HG02884 (cell line): ENCODE data around the gene IL15RA.
"Not testable (repeated sequence)": the region's sequence is repeated elsewhere in the genome, so short reads cannot be mapped to it uniquely, and the experiment has no call there.

Experiments
- ATAC-seq: cut with Tn5 transposase; IDR thresholded peaks from one replicate; pipeline ENCODE4 v1.9.1; 2021; ENCODE audit warnings: mild to moderate bottlenecking, moderate library complexity; ENCODE audit not compliant: unreplicated experiment

IL15RA gene

DNA sequence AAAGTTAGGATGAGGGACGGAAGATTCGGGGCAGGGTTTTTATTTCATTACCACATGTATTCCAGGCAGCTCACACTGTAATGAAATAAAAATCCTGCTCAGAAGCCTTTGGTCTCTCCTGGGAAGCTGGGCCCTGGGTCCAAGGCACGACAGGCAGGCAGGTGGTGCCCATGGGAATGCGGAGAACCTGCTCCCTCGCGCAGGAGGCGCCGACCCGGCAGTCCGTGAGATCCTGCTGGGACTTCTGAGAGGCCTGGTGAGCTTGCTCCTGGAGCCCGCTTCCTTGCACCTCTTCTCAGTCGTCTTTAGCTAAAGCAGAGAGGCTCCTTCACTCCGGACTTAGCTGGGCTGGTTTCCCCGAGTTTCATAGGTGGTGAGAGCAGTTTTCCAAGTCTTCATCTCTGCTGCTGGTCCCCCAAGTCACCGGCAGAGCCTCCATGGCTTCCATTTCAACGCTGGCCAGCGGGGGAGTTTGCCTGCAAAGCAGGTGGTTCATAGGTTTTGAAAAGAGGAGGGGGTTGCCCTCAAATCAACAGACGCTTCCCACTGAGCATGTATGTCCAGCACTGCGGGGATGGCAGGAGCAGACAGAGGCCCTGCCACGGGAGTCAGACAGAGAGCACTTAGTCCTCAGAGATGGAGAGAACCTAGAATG is 24.5 kb downstream of the IL15RA start:
- no peak for ATAC-seq

DNA sequence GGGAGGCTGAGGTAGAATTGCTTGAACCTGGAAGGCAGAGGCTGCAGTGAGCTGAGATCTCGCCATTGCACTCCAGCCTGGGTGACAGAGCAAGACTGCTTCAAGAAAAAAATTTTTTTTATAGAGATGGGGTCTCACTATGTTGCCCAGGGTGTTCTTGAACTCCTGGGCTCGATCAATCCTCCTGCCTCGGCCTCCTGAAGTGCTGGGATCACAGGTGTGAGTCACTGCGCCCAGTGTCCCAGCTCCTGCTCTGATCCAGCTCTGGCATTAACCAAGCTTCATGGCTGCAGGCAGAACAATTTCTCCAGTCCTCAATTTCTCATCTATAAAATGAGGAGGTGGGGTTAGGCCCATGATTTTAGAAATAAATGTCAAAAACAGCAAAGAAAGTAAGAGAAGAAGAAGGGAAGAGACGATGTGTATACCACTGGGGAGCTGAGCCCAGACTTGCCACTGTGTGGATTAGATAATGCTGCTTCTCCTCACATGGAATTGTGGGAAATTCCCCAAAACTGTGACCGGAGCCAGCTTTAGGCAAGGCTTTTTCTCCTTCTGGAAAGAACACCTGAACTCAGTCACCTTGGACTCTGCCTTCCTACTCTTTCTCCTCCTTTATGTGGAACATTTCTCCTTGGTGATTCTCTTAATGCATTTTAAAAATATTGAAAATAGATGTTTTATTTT is 25.5 kb downstream of the IL15RA start:
- ATAC-seq: no peak

DNA sequence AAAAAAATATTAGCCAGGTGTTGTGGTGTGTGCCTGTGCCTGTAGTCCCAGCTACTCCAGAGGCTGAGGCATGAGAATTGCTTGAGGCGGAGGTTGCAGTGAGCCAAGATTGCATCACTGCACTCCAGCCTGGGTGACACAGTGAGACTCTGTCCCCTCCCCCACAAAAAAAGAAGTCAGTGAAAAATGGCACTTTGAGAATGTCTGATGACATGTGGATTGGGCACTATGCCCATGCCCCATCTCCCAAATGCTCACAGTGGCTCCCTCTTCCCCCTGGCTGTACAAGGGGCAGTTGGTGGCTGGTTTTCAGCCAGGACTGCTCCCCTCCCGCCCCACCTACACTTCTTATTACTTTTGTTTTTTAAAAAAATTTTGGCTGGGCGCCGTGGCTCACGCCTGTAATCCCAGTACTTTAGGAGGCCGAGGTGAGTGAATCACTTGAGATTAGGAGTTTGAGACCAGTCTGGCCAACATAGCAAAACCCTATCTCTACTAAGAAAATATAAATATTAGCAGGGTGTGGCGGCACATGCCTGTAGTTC is 26.1 kb downstream of the IL15RA start:
- no peak for ATAC-seq

DNA sequence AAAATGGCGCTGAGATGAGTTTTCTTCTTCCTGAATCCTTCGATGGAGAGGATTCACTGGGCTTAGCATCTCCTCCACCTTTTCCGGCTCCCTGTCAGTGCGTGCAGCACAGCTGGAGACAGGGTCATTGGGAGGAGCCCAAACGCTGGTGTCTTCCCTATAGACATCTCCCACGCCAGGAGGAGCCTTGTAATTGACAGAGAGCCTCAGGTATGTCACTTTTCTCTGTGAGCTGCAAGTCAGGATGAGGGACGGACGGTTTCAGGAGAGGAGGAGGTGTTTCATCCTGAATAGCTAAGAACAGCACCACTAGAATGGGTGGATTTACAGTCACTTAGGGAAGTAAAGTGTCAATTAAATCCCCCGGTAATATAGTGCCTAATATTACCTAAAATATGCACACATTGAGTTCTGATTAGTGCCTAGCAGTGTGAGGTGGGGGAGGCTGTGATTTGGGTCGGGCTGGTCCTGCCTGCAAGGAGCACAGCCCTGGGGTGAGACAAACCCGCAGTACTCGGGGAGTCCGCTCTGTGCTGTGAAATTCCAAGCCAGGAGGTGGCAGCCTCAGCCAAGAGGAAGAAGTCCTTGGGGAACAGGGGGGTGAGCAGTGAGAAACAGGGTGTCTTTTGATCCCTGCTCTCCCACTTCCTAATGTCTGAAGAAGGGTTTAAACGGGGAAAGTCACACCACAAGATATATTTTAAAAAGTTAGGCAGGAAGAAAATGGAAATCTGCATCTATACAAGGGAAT is 28.2 kb downstream of the IL15RA start:
- ATAC-seq: no peak

DNA sequence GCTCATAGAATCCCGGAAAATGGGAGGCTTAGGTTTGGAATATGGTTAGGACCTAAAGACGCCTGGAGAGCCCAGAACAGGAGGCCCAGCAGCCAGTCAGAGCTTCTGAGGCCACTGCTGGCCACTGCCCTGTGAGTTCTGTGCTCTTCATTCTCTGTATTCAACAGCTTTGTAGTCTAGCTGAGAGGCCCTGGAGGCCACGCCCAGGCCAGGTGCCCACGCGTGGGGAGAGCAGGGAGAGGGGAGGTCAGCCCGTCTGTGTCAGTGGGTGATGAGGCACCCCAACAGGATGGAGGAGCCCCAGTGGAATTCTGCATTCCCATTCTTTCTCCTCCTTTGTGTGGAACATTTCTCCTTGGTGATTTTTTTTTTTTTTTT is 29.1 kb downstream of the IL15RA start:
- ATAC-seq: no peak

DNA sequence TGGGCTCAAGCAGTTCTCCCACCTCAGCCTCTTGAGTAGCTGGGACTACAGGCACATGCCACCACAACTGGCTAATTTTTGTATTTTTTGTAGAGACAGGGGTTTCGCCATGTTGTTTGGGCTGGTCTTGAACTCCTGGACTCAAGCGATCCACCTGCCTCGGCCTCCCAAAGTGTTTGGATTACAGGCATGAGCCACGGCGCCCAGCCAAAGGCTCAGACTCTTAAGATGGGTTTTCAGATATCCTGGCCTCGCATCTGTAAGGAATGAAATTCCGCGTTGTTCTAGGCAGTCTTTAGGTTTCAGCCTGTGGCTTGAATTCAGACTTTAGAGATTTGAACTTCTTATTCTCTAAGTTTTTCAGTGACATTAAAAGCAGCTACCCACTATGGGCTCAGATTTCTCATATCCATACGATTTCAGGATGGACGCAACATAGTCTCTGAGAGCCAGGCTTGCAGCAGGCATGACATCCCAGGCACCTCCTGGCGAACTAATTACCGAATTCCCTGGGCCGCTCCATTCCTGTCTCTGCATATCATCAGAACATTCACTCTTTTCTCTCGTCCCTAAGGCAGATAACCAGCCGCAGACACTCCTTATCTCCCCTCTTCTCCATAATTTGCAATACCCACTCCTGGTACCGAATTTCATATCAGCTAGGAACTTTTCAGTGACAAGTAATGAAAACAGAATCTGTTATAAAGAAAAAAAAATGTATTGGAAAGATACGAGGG is 29.7 kb downstream of the IL15RA start:
- no peak for ATAC-seq

DNA sequence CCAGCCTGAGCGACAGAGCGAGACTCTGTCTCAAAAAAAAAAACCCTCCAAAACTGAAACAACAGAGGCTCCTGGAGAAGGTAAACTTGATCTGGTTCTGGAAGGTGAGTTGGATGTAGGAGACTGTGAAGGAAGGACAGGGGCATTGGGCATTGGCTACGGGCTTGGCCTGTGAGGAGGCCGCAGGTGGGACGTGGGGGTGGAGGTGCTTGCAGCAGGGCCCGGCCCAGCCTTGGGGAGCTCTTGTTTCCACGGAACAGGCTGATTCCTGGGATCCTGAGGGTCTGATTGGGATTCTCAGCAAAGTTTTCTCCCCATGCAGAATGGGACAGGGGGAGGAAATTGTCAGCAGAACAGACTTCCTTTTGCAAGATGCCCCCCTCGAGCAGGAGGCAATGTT is 30.6 kb downstream of the IL15RA start:
- ATAC-seq: no peak

DNA sequence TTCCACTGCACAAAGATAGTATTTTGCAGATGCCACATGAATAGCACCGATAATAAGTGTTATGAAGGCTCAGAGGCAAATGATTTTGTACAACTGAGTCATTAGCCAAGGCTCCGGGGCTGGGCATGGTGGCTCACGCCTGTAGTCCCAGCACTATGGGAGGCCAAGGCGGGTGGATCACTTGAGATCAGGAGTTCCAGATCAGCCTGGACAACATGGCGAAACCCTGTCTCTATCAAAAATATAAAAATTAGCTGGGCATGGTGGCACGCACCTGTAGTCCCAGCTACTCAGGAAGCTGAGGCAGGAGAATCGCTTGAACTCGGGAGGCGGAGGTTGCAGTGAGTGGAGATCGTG is 30.9 kb downstream of the IL15RA start:
- not testable (repeated sequence) for ATAC-seq

DNA sequence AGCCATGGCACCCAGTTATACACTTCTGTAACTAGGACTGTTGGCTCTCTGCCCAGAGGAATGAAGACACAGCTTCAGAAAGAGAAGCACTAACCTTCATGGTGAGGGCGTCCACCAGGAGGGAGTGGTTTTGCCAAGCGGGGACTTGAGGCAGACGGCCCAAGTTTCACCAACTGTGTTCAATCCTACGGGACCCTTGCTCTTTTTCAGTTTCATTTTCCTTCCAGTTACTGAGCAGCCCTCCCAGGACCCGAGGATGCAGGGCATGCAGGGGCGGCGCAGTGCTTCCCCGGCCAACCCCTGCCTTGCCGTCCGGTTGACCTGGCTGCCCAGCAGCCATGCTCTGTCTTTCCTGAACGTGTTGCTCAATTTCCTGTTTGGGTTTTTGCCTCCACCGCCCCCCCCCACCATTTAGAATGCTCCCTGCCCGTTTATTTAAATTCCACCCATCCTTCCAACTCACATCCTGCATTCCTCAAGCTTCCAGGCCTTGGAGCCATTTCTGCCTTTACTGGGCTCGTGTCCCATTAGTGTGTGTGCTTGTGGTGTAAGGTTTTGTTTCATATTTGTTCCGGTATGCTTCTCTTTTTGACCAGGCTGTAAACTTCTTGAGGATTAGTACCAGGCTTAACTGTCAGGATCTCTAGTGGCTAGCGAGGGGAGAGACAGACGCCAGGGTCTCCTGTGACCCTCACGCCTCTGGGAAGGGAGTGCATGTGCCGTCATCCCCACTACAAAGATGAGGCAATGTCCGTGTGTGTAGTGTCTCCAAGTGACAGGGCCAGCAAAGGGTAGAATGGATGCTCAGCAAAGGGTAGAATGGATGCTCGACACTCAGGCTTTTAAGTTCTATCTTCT is 31.6 kb downstream of the IL15RA start:
- no peak for ATAC-seq

DNA sequence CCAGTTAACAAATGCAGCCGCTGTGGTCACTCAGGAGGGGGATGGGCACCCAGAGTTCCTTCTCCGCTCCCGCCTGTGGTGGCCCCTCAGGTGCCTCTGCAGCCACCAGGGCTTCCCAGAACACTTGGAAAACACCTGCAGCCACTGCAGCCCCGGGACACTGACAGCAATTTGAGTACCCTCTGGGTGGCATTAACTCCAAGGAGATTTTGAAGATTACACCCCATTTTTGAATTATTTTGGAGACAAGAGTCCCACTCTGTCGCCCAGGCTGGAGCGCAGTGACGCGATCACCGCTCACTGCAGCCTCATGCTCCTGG is 32.2 kb downstream of the IL15RA start:
- no peak for ATAC-seq

DNA sequence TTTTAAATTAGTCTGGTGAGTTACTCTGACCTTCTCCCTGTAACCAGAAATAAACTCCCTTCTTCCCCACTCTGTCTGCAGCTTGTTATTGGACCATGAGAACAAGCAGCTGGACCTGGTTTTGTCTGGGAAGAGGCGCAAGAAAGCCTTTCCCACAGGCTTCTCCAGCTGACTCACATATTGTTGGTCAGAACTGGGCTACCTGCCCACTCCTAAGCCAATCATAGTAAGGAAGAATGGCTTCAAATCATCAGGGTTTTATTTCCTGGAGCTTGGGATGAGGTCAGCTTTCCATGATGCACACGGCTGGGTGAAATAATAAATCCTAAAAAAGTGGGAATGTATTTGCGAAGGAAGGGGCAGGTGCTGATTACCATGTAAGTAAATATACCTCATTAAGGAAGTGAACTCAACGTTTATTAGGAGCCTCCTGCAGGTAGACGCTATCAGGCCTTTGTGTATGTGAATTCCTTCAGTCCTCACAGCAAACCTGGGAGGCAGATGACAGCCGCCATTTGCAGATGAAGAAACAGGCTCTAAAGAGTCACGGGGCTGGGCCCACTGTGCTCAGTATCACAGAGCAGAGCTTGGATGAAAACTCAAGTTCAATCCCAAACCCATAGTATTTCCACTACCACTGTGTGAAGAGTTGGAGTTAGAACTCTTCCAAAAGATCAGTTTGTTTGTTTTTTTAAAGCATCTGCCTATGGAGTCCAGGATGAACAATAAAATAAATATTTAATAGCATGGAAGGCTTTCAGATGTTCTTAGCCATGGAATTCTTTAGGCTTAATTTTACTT is 32.8 kb downstream of the IL15RA start:
- ATAC-seq: no peak

DNA sequence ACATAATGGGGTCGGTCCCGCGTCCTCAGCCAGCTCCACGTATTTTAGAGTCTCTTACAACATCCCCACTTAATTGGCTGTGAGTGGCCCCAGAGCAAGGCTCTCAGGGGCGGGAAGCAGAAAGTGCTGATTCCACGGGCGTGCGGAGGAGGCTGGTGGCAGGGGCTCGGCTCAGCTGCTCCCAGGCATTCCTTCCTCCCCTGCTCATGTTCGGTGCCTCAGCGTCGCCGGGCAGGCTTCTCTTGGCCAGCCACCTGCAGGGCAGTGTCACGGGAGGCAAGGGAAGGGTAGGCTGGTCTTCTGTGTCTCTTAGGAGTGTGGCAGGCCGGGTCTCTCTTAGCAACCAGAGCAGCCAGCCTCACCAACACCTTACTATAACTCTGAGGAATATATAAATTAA is 33.8 kb downstream of the IL15RA start:
- no peak for ATAC-seq

DNA sequence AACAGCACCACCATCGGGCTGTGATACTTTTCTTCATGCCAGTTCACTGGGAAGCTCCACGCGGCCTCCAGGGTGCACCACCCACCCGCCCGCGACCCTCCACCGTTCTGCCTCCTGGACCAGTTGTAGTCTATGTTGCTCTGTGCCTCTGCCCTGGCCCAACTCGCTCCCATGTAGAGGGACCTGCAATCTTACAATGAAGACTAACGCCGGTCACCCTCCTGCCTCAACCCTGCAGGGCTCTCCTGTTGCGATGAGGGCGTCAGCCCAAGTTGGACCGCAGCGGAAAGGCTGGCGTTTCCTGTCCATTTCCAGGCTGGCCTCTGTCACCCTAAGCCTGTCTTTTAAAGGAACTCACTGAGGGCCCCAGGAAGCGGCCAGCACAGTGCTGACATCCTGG is 34.9 kb downstream of the IL15RA start:
- ATAC-seq: no peak

DNA sequence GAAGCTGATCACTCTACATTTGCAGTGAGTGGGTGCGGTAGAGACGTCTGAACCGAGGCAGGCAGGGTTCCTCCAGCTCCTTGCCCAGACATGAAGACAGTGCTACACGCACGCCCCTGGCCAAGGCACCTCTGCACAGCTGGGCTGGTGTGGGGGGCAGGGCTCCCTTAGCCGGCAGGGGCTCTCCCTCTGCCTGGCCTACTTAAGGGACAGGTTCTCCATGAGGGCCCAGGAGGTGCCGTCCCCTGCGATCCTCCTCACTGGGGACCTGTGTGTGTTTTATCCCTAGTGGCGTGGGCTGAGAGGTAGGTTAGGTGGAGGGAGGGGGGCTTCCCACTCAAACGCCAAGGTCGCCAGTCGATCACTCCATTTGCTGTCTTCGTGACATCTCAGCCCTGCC is 35.3 kb downstream of the IL15RA start:
- ATAC-seq: no peak

DNA sequence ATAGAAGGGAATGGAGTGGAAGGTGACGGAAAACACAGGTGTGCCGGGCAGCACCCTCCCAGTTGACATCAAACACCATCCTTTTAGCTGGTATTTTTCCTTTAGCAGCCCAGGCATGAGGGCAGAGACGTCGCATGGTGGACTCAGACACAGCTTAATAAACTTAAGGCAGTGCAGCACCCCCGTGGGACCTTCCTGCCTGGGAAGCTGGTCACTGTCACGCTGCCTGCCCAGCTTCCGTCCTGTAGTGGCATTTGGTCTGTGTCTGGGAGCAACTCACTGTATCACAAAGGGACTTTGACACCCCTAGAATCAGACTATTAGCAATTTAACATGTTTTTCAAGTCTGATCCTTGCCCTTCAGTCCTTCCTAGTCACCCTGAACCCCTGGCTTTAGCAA is 35.8 kb downstream of the IL15RA start:
- no peak for ATAC-seq

DNA sequence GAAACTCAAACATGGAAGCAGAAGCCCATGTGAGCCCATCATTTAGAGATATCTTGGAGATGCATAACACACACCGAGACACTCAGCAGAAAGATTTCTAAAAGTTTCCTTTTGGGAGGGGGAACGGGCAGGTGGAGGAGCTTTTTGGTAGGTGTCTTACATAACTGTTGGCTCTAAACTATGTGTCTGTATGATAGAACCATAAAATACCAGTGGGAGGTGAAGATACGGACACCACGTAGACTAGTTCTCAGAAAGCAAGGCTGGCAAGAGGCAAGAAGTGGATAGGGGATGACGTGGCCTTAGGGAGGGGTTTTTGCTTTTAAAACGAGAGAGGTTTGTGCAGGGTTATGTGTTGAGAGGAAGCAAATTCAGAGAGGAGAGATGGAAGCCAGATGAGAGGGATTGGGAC is 36.5 kb downstream of the IL15RA start:
- ATAC-seq: no peak

DNA sequence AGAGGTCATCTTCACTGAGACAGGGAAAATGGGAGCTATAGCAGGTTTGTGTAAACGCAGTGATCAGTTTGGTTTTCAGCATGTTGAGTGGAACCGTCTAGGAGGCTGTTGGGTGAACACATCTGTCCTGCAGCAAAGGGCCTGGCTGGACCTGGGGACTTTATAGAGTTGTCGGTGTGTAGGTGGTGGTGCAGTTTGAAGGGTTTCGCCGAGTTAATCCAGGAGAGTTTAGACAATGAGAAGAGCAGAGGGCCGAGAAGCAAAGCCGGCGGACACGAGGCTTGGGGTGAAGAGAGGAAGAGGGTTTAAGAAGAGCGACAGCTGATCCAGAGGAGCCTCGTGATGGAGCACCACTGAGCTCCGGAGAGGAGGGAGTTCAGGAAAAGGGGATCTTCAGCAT is 39.1 kb downstream of the IL15RA start:
- ATAC-seq: no peak

DNA sequence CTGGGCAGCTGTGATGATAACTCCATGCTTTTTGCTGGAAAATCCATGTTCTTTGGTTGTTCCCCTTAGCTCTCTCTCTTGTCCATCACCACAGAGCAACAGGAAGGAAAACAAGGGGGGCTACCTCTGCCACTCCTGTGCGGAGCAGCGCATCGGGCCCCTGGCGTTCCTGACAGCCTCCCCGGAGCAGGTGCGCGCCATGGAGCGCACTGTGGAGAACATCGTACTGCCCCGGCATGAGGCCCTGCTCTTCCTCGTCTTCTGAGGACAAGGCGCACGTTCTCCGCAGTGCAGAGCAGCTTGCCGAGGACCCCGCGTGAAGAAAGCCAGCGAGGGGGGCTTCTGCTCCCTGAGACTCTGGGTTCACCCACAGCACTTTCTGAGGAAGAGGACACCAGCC is 40.3 kb downstream of the IL15RA start:
- no peak for ATAC-seq

DNA sequence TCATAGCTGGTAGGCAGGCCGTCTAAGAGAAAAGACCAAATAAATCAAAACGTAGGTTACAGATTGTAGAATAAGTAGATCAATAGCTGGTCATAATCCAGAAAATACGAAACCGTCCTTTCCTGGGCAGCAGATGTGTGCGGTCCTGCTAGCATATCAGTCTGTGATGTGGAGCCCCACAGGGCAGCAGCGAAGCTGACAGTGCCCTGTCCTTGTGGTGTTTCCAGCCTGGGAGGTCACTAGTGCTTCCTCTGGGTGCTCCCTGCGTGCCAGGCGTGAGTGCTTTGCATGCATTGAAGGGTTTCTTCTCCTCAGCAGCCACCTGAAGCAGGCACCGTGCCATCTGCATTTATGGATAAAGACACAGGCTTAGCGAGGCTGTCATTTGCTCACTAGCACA is 41.7 kb downstream of the IL15RA start:
- ATAC-seq: no peak
